Tibial nerve (tissue), 4 donors: ENCODE data around the gene FRMD3. TPM values are rescaled to one million over a fixed set of nuclear protein-coding genes. Genes with fewer than 3 reads are reported as not detected.

Experiments
- DNase-seq, 2 donors: peaks; one replicate each; pipeline ENCODE4 v3.0.0-alpha.2; 2019; ENCODE audit warnings: low spot score in 2 of 2
- H3K27ac ChIP-seq, 4 donors: fragments of 200-600 bp; sonication (generic) in 3 of 4; one replicate each; pipeline ENCODE4 v1.5.1; 2017 to 2019; ENCODE audit warnings: mild to moderate bottlenecking in 1 of 4
- H3K27me3 ChIP-seq, 2 donors: fragments of 200-600 bp; sonication (generic) in 1 of 2; one replicate each; pipeline versions ENCODE4 v1.5.1 to v1.6.0; 2017 to 2019
- H3K36me3 ChIP-seq, 3 donors: fragments of 200-600 bp; sonication (generic); one replicate each; pipeline ENCODE4 v1.5.1; 2018 to 2019
- H3K4me1 ChIP-seq, 4 donors: fragments of 200-600 bp; sonication (generic) in 3 of 4; one replicate each; pipeline ENCODE4 v1.5.1; 2017 to 2019
- H3K4me3 ChIP-seq, 4 donors: fragments of 200-600 bp; sonication (generic) in 3 of 4; one replicate each; pipeline ENCODE4 v1.5.1; 2017 to 2019; ENCODE audit warnings: mild to moderate bottlenecking in 1 of 4, moderate library complexity in 1 of 4
- H3K9me3 ChIP-seq, 4 donors: fragments of 200-600 bp; sonication (generic) in 3 of 4; one replicate each; pipeline ENCODE4 v1.5.1; 2017 to 2019
- EP300 ChIP-seq, 2 donors: sonication (generic); formaldehyde crosslinking; IDR thresholded peaks; one replicate each; pipeline ENCODE4 v1.6.1; 2017; ENCODE audit warnings: antibody characterized with exemption in 2 of 2, mild to moderate bottlenecking in 1 of 2
- POLR2A ChIP-seq, 2 donors: fragments of 450-650 bp; IDR thresholded peaks; one replicate each; pipeline ENCODE4 v1.6.1; 2017; ENCODE audit warnings: antibody characterized with exemption in 2 of 2, mild to moderate bottlenecking in 2 of 2, moderate library complexity in 2 of 2
- whole genome bisulfite sequencing, 2 donors: methylation state at CpG; one replicate each; pipeline ENCODE4 v1.1.5; 2018; 5-methylcytosine and 5-hydroxymethylcytosine counted together
- total RNA-seq, 4 donors: library from RNA; depleted of rRNA; stranded (reverse); fragments of >200 nt; gene quantifications; one replicate each; pipeline ENCODE4 v1.1.0, GENCODE V29; 2016
- TF ChIP-seq, protein P1 (sequence below), 5 experiments: fragments of 200-600 bp in 3 of 5; fragments of 450-650 bp in 2 of 5; sonication (generic) in 3 of 5; IDR thresholded peaks; one replicate each; pipeline ENCODE4 v1.5.1; 2016 to 2019; ENCODE audit warnings: antibody characterized with exemption in 5 of 5, mild to moderate bottlenecking in 3 of 5, moderate library complexity in 2 of 5

Gene FRMD3
- total RNA-seq, 4 donors from 2014 or later: 31.2 to 44.0 (median 34.5) TPM

DNA sequence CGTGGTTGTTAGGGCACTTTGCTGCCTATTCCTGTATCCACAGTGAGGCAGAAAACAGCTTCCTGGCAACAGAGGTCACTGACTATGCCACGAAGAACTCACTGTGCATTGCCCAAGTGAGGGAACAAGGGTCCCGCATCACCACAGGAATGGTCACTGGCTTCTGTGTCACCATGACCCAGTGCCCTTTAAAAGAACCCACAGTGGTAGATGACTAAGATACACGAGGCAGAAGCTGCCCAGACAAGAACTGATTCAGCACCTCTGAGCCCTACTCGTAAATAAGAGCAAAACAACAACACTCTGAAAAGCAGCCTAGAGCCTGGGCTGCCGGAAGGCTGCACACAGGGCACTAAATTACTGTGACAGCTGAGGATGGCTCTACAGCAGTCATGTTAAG is 238.6 kb downstream of the FRMD3 start:
- Histone ChIP-seq H3K9me3 (no peaks in the 10 kb centered on the region), H3K4me3 (no peak overlapping the region), H3K27ac (peak overlapping the region in 2 of 4 donors; percentile 2 to 76)

DNA sequence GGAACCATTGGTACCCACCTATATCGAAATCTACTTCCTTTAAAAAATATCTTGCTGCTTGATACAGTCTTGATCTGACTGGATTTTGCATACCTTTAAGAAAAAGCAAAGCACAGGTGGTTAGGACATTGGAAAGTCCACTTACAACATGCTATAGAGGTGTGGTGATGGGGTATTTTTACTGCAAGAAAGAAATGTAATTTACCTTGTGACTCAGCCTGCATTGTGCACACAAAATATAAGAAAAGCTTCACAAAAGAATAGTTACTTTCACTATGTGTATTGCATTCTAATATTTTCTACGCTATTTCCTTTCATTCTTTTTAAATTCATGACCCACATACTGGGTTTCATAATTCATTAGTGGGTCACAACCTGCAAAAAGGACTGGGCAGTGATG is 239.1 kb downstream of the FRMD3 start:
- H3K9me3 ChIP-seq: no peaks in the 10 kb centered on the region
- H3K27me3 ChIP-seq: no peaks in the 10 kb centered on the region
- WGBS, 2 donors: 77 to 91% methylated on average over 2 of the region's 2 CpGs
- TF ChIP-seq POLR2A (IDR thresholded peaks at IDR 0.05): no peak
- TF ChIP-seq EP300 (IDR thresholded peaks at IDR 0.05): no peak
- H3K36me3 ChIP-seq: peaks cover 0 to 18% (median 0%) of the 10 kb centered on the region in 3 donors
- peak overlapping the region in 1 of 4 donors; percentile 76 for H3K27ac ChIP-seq
- H3K4me1 ChIP-seq: peaks cover 0 to 24% (median 11%) of the 10 kb centered on the region in 4 donors
- no peak overlapping the region for H3K4me3 ChIP-seq
- no peak for DNase-seq

More for the DNA sequence above, 238.6 kb downstream of the FRMD3 start:
- no peak for DNase-seq
- WGBS, 2 donors: 35 to 49% methylated on average over 6 of the region's 6 CpGs
- Histone ChIP-seq H3K4me1 (peaks cover 0 to 27% (median 16%) of the 10 kb centered on the region in 4 donors), H3K36me3 (peaks cover 0 to 18% (median 0%) of the 10 kb centered on the region in 3 donors), H3K27me3 (no peaks in the 10 kb centered on the region)
- TF ChIP-seq POLR2A (IDR thresholded peaks at IDR 0.05): no peak
- TF ChIP-seq EP300 (IDR thresholded peaks at IDR 0.05): no peak
- TF ChIP-seq, protein P1, sequence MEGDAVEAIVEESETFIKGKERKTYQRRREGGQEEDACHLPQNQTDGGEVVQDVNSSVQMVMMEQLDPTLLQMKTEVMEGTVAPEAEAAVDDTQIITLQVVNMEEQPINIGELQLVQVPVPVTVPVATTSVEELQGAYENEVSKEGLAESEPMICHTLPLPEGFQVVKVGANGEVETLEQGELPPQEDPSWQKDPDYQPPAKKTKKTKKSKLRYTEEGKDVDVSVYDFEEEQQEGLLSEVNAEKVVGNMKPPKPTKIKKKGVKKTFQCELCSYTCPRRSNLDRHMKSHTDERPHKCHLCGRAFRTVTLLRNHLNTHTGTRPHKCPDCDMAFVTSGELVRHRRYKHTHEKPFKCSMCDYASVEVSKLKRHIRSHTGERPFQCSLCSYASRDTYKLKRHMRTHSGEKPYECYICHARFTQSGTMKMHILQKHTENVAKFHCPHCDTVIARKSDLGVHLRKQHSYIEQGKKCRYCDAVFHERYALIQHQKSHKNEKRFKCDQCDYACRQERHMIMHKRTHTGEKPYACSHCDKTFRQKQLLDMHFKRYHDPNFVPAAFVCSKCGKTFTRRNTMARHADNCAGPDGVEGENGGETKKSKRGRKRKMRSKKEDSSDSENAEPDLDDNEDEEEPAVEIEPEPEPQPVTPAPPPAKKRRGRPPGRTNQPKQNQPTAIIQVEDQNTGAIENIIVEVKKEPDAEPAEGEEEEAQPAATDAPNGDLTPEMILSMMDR (IDR thresholded peaks at IDR 0.05): no peak

DNA sequence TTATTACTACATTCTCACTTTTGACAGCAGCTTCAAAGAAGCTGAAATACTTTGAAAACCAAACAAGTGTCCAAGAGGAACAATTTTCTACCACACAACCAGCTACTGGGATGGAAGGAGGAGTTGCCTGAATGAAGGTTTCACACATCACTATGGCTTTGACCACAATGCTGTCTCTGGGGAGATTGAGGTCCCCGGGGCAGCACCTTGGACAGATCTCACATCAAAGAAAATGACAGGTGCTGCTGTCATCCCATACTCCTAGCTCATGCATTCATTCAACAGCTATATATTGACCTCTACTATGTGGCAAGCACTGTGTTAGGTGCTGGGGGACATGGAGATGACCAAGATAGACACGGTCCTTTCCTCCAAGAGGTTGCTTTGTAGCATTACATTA is 242.1 kb downstream of the FRMD3 start:
- Histone ChIP-seq H3K27ac (no peak overlapping the region), H3K4me3 (no peak overlapping the region), H3K4me1 (peaks cover 0 to 9% (median 3%) of the 10 kb centered on the region in 4 donors), H3K27me3 (no peaks in the 10 kb centered on the region), H3K9me3 (no peaks in the 10 kb centered on the region), H3K36me3 (peaks cover 0 to 27% (median 0%) of the 10 kb centered on the region in 3 donors)
- WGBS, 2 donors: 89 to 92% methylated on average over 2 of the region's 2 CpGs
- DNase-seq: no peak
- TF ChIP-seq EP300 (IDR thresholded peaks at IDR 0.05): no peak
- TF ChIP-seq, protein P1 (IDR thresholded peaks at IDR 0.05): no peak
- no peak for TF ChIP-seq POLR2A (IDR thresholded peaks at IDR 0.05)

DNA sequence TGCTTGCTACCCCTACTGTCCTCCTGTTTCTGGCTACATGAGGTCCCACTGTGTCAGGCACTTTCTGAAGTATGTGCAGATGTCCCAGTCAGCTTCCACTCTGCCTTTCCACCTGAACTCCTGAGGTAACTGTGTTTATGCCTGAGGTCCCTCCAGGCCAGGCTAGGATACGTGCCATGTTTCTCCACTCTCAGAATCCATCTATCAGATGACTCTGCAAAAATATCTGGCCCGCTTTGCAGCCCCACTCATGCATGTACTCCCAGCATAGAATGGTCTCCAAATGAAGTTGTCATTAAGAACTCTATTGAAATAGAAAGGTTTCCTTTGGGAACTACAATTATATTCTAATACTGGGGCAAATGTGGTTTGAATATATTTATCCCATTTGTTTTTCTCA is 243.4 kb downstream of the FRMD3 start:
- no peaks in the 10 kb centered on the region for H3K27me3 ChIP-seq
- TF ChIP-seq EP300 (IDR thresholded peaks at IDR 0.05): no peak
- TF ChIP-seq, protein P1 (IDR thresholded peaks at IDR 0.05): no peak
- no peak for TF ChIP-seq POLR2A (IDR thresholded peaks at IDR 0.05)
- H3K27ac ChIP-seq: no peak overlapping the region
- DNase-seq: no peak
- H3K4me3 ChIP-seq: no peak overlapping the region
- peaks cover 0 to 35% (median 0%) of the 10 kb centered on the region in 3 donors for H3K36me3 ChIP-seq
- peaks cover 0 to 9% (median 3%) of the 10 kb centered on the region in 4 donors for H3K4me1 ChIP-seq
- 91 to 98% methylated on average over 2 of the region's 2 CpGs for WGBS, 2 donors
- no peaks in the 10 kb centered on the region for H3K9me3 ChIP-seq

DNA sequence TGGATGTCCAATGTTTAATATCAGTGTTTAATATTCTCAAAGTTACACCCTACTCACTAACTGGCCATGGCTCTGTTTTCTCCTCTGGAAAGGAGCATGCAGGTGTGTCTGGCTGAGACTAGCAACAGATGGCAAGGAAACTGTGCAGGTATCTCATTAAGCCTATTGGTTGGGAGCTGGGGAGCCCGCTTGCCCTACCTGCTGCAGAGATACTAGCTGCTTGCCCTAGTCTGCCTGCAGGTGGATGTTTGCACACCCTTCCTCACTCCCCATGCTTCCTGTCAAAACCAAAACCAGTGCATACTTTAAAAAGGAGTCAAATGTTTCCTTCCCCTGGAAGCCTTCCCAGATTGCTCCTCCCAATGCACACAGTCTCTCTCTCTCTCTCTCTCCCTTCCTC is 247.0 kb downstream of the FRMD3 start:
- DNase-seq: no peak
- Histone ChIP-seq H3K36me3 (peaks cover 0 to 36% (median 0%) of the 10 kb centered on the region in 3 donors), H3K27me3 (no peaks in the 10 kb centered on the region), H3K9me3 (no peaks in the 10 kb centered on the region), H3K4me1 (no peaks in the 10 kb centered on the region), H3K27ac (no peak overlapping the region), H3K4me3 (no peak overlapping the region)
- WGBS, 2 donors: 94 to 95% methylated on average over 1 of the region's 1 CpG
- TF ChIP-seq EP300 (IDR thresholded peaks at IDR 0.05): no peak
- no peak for TF ChIP-seq POLR2A (IDR thresholded peaks at IDR 0.05)
- TF ChIP-seq, protein P1 (IDR thresholded peaks at IDR 0.05): no peak
